ENCODE results near the gene CPXM2.

Gene CPXM2

GRCh38 chr10:123891144-123892071 is at the start of gene CPXM2:
Gene CPXM2 (minus strand): TSS chr10:123891807. CDS start chr10:123891659, 148 bp downstream.
- DNase-seq (ENCODE audit: low read depth in 2 of 2), result no peak

GRCh38 chr10:123939591-123939990 is 48.0 kb upstream of the CPXM2 start:
- DNase-seq (ENCODE audit: low read depth in 2 of 2), result no peak

GRCh38 chr10:123938890-123939289 is 47.3 kb upstream of the CPXM2 start:
- no peak for DNase-seq (ENCODE audit: low read depth in 2 of 2)

GRCh38 chr10:123936426-123936825 is 44.8 kb upstream of the CPXM2 start:
- DNase-seq (ENCODE audit: low read depth in 2 of 2), result no peak

- DNase-seq (ENCODE audit: low read depth in 2 of 2), result no peak
These were observed 44.1 kb upstream of the CPXM2 start for GRCh38 chr10:123935680-123936079.

- DNase-seq (ENCODE audit: low read depth in 2 of 2), result no peak
These were observed 43.2 kb upstream of the CPXM2 start for GRCh38 chr10:123934846-123935245.

- DNase-seq (ENCODE audit: low read depth in 2 of 2), result peak; percentile 91 to 93
These were observed 38.9 kb upstream of the CPXM2 start for GRCh38 chr10:123930340-123931001.

GRCh38 chr10:123929791-123930190 is 38.2 kb upstream of the CPXM2 start:
- no peak for DNase-seq (ENCODE audit: low read depth in 2 of 2)

GRCh38 chr10:123928427-123928826 is 36.8 kb upstream of the CPXM2 start:
- no peak for DNase-seq (ENCODE audit: low read depth in 2 of 2)

GRCh38 chr10:123926401-123927264 is 35.0 kb upstream of the CPXM2 start:
- no peak for DNase-seq (ENCODE audit: low read depth in 2 of 2)

- DNase-seq (ENCODE audit: low read depth in 2 of 2), result no peak
These were observed 30.5 kb upstream of the CPXM2 start for GRCh38 chr10:123922126-123922525.

- DNase-seq (ENCODE audit: low read depth in 2 of 2), result no peak
These were observed 25.2 kb upstream of the CPXM2 start for GRCh38 chr10:123916775-123917174.

- no peak for DNase-seq (ENCODE audit: low read depth in 2 of 2)
These were observed 22.2 kb upstream of the CPXM2 start for GRCh38 chr10:123913688-123914268.

- DNase-seq (ENCODE audit: low read depth in 2 of 2), result no peak
These were observed 21.3 kb upstream of the CPXM2 start for GRCh38 chr10:123912871-123913270.

GRCh38 chr10:123912466-123912865 is 20.9 kb upstream of the CPXM2 start:
- DNase-seq (ENCODE audit: low read depth in 2 of 2), result no peak

GRCh38 chr10:123911866-123912265 is 20.3 kb upstream of the CPXM2 start:
- DNase-seq (ENCODE audit: low read depth in 2 of 2), result no peak

GRCh38 chr10:123909866-123910265 is 18.3 kb upstream of the CPXM2 start:
- no peak for DNase-seq (ENCODE audit: low read depth in 2 of 2)

- DNase-seq (ENCODE audit: low read depth in 2 of 2), result peak; percentile 53 to 58
These were observed 17.8 kb upstream of the CPXM2 start for GRCh38 chr10:123909426-123909825.

GRCh38 chr10:123908379-123908778 is 16.8 kb upstream of the CPXM2 start:
- no peak for DNase-seq (ENCODE audit: low read depth in 2 of 2)

GRCh38 chr10:123906884-123907652 is 15.5 kb upstream of the CPXM2 start:
- no peak for DNase-seq (ENCODE audit: low read depth in 2 of 2)

- DNase-seq (ENCODE audit: low read depth in 2 of 2), result peak; percentile 57 to 58
These were observed 14.7 kb upstream of the CPXM2 start for GRCh38 chr10:123906296-123906695.

Measured in fibroblast of skin of left quadriceps (primary cell).